ENCODE measurements around the gene AKIRIN1. TPM values are rescaled to one million over a fixed set of nuclear protein-coding genes. Genes with fewer than 3 reads are reported as not detected.

The AKIRIN1 gene, protein sequence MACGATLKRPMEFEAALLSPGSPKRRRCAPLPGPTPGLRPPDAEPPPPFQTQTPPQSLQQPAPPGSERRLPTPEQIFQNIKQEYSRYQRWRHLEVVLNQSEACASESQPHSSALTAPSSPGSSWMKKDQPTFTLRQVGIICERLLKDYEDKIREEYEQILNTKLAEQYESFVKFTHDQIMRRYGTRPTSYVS
- 40.1 and 51.1 TPM in 2 replicates for total RNA-seq

DNA sequence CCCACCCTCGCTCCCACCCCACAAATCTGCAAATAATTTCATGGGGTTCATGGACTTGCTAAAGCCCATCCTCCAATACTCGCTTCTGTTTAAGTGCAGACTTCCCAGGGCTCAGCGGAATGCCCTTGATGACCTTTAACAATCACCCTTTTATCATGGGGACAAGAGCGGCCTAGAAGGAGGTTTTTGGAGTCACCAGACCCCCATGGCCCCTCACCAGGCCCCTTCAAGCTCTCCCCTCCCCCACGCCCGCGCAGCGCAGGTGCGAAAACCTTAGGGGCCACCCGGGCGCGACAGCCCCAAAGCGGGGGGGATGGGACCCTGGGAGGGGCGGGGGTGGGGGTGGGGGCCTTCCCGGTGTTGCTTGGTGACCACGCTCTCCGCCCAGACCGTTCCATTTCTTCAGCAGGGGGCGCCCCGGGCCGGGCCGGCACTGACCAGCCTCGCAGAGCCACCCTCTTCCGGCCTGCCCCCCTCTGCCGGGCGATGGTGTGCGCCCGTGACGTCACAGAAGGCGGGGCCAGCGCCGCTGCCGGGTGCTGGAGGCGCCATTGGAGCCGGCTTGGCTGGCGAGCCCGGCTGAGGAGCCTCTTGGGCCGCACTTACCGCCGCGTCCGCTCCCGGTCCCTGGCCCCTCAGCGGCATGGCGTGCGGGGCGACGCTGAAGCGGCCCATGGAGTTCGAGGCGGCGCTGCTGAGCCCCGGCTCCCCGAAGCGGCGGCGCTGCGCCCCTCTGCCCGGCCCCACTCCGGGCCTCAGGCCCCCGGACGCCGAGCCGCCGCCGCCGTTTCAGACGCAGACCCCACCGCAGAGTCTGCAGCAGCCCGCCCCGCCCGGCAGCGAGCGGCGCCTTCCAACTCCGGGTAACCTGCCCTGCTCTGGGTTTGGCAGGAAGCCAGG lies at the start of gene AKIRIN1:
Gene AKIRIN1, plus strand, starts transcription at position 539 of the 900 bp plus-strand sequence. Its CDS starts 105 bp downstream, at position 644.

DNA sequence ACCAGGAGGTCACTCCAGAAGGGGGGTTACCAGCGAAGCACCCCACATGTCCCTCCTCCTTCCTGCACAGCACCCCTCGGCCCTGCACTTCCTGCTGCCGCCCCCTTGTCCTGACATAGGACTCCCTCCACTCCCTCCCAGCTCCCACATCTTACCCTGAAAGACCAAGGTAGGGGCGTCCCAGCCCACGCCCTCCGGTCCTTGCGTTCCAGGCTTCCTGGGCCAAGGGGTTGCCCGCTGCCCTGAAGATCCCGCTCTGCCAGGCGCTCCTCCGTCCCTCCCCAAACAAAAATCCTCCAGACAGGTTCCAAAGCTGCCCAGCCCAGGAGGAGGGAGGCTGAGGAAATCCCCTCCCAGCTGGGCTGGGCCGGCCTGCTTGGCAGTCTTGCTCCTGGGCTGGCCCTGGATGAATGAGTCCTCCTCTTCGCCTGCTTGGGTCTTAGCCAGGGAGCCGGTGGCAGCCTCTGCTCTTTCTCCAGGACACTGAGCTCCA lies 49.5 kb upstream of the AKIRIN1 start, which contains the start of gene RHBDL2:
Gene RHBDL2, minus strand, starts transcription at position 304 of the 493 bp plus-strand sequence. CDS start 22,618 bp downstream, outside the sequence.

DNA sequence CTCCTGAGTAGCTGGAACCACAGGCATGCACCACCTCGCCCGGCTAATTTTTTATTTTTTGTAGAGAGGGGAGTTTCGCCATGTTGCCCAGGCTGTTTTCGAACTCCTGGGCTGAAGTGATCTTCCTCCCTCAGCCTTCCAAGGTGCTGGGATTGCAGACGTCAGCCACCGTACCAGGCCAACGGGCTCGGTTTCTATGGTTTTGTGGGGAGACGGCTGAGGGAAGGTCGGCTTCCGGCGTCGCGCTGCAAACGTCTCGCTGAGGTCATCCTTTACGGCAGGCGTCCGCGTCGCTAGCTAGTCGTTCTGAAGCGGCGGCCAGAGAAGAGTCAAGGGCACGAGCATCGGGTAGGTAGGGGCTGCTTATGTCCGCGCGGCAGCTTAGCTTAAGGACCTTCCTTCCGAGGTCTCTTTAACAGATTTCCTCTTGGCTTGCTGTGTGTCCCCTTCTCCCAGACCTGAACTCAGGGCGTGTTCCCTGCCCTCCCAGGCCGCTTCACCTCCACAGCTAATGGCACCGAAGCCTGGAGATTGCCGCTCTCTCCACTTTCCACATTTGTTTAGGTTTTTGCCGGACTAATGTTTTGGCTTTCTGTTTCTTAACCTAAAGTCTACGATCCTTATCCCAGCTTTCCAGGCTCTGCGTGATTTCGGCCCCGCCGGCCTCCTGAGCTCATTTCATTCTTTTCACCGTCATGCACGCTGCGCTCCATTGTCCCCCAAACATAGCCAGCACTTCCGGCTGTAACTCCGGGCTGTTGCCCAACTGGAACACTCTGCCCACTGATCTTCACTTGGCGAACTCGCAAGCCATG lies 35.2 kb downstream of the AKIRIN1 start, which contains the start of gene NDUFS5:
Gene NDUFS5, plus strand, starts transcription at position 300 of the 815 bp plus-strand sequence. CDS start 2,375 bp downstream, outside the sequence.

Small RNAs within 50 kb of the gene (small RNA-seq; reads per million reads assigned to genes)
- gene RF00019: not detected

Other genes starting within 250 kb of the AKIRIN1 start
- gene RRAGC, start 131.5 kb upstream of the AKIRIN1 start, total RNA-seq: 19.5 and 20.4 TPM in 2 replicates
- 2.6 and 6.2 TPM in 2 replicates for gene MYCBP, start 117.9 kb upstream of the AKIRIN1 start, total RNA-seq
- under 0.01 and 0.12 TPM in 2 replicates for gene GJA9, start 109.7 kb upstream of the AKIRIN1 start, total RNA-seq
- 0.85 and 1.6 TPM in 2 replicates for gene RHBDL2, start 49.4 kb upstream of the AKIRIN1 start, total RNA-seq
- gene NDUFS5, start 35.1 kb downstream of the AKIRIN1 start, total RNA-seq: 131 and 228 TPM in 2 replicates
- 306 and 318 TPM in 2 replicates for gene MACF1, start 213.4 kb downstream of the AKIRIN1 start, total RNA-seq

Measured in hair follicle dermal papilla cell (primary cell).